HG03139 (cell line): ENCODE data around the gene KCNH5.

ENCODE experiments used
- ATAC-seq: cut with Tn5 transposase; IDR thresholded peaks from one replicate; pipeline ENCODE4 v1.9.1; 2021; ENCODE audit not compliant: unreplicated experiment

Gene KCNH5, protein sequence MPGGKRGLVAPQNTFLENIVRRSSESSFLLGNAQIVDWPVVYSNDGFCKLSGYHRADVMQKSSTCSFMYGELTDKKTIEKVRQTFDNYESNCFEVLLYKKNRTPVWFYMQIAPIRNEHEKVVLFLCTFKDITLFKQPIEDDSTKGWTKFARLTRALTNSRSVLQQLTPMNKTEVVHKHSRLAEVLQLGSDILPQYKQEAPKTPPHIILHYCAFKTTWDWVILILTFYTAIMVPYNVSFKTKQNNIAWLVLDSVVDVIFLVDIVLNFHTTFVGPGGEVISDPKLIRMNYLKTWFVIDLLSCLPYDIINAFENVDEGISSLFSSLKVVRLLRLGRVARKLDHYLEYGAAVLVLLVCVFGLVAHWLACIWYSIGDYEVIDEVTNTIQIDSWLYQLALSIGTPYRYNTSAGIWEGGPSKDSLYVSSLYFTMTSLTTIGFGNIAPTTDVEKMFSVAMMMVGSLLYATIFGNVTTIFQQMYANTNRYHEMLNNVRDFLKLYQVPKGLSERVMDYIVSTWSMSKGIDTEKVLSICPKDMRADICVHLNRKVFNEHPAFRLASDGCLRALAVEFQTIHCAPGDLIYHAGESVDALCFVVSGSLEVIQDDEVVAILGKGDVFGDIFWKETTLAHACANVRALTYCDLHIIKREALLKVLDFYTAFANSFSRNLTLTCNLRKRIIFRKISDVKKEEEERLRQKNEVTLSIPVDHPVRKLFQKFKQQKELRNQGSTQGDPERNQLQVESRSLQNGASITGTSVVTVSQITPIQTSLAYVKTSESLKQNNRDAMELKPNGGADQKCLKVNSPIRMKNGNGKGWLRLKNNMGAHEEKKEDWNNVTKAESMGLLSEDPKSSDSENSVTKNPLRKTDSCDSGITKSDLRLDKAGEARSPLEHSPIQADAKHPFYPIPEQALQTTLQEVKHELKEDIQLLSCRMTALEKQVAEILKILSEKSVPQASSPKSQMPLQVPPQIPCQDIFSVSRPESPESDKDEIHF

GRCh38 chr14:63045234-63045611, at the start of gene KCNH5:
TSS of gene KCNH5 (minus strand) at chr14:63045458. CDS start at chr14:63045186, 272 bp downstream.
- no peak for ATAC-seq

GRCh38 chr14:63091394-63091996, 46.2 kb upstream of the KCNH5 start:
- ATAC-seq: no peak

DNA sequence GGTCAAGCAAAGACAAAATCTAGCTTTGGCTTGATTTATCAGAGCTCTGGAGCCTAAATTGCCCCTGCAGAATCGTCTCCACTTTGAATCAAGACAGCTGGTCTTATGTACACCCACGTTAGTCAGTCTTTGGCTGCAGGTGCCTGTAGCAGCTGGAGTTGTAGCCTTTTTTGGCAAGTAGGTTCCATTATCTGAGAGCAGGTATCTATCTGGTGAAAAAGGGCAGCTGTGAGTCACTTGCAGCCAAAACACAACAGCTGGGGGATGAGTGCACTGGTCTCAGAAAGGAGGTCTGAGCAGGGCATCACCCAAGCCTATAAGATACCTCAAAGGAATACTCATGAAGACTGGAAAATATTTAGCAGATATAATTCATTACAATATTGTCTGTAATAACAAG, 43.6 kb upstream of the KCNH5 start:
- no peak for ATAC-seq

- ATAC-seq: no peak
Measured at GRCh38 chr14:63078569-63078968, 33.3 kb upstream of the KCNH5 start.

DNA sequence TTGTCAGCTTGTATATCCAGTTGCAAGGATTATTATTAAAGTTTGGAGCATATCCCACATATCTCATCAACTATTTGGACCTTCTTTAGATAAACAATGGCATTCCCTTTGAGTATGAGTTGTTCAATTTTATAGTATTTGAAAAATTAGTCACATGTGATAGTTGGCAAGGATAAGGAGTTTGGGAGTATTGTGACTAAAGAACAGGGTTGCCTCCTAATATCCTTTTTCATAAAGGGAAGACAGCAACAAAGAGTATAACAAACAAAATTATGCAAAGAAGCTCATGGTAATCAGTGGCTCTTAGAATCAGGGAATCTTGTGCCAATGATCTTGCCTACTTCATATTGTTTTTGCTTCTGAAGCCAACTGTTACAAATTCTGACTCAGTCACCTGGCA, 31.2 kb upstream of the KCNH5 start:
- no peak for ATAC-seq

GRCh38 chr14:63055631-63056030, 10.4 kb upstream of the KCNH5 start:
- ATAC-seq: no peak

- ATAC-seq: no peak
Measured at GRCh38 chr14:63051992-63052391, 6.7 kb upstream of the KCNH5 start.

- no peak for ATAC-seq
Measured at GRCh38 chr14:63051301-63051700, 6.0 kb upstream of the KCNH5 start.

DNA sequence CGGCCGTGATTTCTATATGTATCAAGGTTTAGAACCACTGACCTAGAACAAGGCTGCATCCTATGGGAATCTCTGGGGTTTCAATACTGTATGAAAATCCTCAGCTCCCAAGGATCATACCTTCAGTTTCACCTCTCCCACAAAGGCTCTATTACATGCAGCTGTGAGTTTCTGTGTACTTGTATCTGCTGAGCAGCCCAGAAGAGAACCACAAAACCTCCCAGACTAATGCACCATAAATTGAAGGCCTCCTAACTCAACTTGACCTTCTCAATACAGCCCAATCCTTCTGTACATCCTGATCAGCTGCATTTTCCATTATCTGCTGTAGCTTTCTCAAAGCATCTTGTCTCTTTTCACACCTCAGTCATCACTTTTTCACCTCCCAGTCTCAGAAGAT, 5.4 kb upstream of the KCNH5 start:
- no peak for ATAC-seq

DNA sequence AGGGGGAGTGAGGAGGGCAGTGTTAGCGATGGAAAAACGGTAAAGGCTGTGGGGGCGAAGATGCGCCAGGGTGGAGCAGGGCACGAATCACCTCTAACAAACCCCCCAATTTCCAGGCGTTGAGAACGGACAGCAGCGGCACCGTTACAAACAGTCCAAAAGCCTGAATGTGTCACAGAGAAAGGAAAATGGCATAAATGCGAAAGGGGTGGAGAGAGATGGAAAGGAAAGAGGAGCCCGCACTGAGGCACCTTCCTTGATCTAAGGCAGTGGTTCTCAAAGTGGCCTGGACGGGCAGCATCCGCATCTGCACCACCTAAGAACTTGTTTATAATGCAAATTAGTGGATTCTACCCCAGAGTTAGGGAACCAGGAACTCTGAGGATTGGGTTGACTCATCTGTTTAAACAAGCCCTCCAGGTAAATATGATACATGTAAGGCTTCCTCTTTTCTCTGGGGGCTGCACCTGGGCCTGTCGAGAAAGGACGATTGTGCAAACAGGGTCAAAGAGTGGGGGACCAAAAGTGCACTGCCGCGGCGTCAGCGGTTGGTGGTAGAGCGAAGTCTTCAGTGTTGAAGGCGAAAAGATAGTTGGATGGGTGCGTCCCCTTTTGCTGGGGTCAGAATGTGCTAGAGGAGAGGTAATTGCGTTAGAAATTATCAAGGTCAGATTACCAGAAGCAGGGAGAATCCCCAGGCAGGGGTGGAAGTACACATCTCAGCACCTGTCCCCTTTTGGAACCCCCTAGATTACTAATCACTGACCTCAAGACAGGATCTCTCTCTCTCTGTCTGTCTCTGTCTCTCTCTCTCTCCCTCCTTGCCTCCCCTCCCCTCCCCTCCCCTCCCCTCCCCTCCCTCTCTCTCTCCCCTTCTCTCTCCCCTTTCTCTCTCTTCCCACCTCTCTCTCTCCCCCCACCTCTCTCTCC, 1.3 kb upstream of the KCNH5 start:
- no peak for ATAC-seq

- ATAC-seq: no peak
Measured at GRCh38 chr14:63045612-63046320, 508 bp upstream of the KCNH5 start.

DNA sequence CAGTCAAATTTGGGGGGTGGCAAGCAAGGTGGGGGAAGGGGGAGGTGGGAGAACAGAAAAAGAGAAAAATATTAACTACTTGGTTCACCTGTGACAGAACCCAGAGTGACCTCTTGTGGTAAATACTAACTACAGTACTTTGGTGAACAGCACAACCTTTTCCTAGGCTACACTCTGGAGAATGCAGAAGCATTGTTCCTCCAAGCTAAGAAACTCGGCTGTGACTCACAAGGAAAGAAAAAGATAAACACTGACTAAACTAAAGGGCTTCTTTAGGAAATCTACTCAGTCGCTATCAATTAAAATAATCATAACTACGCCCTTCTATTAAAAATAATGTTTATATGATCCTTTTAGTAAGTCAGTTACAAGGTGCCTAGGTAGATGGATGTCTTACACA, 5.4 kb downstream of the KCNH5 start:
- no peak for ATAC-seq

GRCh38 chr14:63032641-63033040, 12.6 kb downstream of the KCNH5 start:
- no peak for ATAC-seq

DNA sequence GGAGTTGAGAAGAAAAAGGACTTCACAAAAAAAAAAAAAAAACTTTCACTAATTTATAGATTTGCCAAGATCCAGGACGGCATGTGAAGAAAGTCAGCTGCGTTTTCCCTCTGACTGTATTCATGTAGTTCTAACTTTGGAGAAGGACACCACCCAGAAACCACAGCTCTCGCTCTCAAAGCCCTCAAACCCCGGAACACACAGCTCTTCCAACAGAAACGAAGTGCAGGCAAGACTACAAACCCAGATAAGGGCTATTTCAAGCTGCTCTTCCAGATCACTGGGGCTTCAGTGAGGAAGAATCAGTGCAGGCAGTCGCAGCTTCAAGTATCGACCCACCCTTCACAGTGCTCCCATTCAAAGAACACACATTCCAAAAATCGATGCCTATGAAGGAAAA, 13.2 kb downstream of the KCNH5 start:
- no peak for ATAC-seq

GRCh38 chr14:63030113-63030512, 15.1 kb downstream of the KCNH5 start:
- ATAC-seq: no peak

DNA sequence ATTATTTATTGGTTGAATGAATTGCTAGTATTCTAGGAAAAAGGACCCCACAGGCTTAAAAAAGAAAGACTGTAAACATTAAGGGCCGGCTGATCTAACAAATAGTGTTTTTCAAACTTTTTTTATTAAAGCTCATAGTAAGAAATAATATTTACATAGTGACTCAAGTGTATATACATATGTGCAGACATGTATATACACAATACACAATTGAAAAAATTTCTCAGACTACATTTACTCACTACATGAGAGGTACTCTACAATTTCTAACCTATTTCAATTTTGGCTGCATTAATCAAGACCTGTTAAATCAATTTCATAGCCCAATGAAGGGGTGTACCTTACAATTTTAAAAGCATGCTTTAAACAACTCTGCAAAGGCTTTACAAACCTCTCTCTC, 17.5 kb downstream of the KCNH5 start:
- ATAC-seq: no peak

- no peak for ATAC-seq
Measured at GRCh38 chr14:63026491-63026890, 18.8 kb downstream of the KCNH5 start.

GRCh38 chr14:63014621-63015020, 30.6 kb downstream of the KCNH5 start:
- ATAC-seq: no peak

DNA sequence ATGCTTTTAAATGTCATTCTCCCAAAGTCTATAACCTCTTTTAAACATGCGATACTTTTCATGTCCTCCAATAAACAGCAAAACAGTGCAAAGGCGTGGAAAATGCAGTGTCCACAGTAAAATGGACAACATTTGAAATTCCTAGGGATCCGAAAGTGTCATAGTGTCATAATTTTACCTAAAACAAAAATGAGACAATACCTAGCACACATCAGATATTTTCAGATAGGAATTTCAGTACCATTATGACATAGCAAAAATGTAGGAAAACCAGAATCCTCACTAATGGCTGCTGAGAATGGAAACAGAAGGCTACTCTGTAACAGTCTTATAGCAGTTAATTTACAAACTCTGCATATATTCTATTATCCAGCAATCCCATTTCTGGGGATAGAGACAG, 33.1 kb downstream of the KCNH5 start:
- ATAC-seq: no peak

- ATAC-seq: no peak
Measured at GRCh38 chr14:63011623-63012022, 33.6 kb downstream of the KCNH5 start.
